ENCODE measurements around the gene CXXC5.
A peak's percentile ranks its signal among the peaks of the same experiment; 100 is the strongest.
"Not testable (repeated sequence)": the region's sequence is repeated elsewhere in the genome, so short reads cannot be mapped to it uniquely, and the experiment has no call there.

CXXC5 gene

GRCh38 chr5:139711067-139711905 lies 63.1 kb downstream of the CXXC5 start:
- peak; percentile 62 for DNase-seq (ENCODE audit: low read depth)

GRCh38 chr5:139711906-139712224 lies 63.7 kb downstream of the CXXC5 start:
- no peak for DNase-seq (ENCODE audit: low read depth)

GRCh38 chr5:139712412-139712811 lies 64.3 kb downstream of the CXXC5 start:
- DNase-seq (ENCODE audit: low read depth) = no peak

GRCh38 chr5:139713898-139714297 lies 65.7 kb downstream of the CXXC5 start:
- not testable (repeated sequence) for DNase-seq (ENCODE audit: low read depth)

- DNase-seq (ENCODE audit: low read depth) = no peak
Measured at GRCh38 chr5:139717221-139717620, 69.1 kb downstream of the CXXC5 start.

GRCh38 chr5:139718403-139718802 lies 70.3 kb downstream of the CXXC5 start:
- DNase-seq (ENCODE audit: low read depth) = not testable (repeated sequence)

- not testable (repeated sequence) for DNase-seq (ENCODE audit: low read depth)
Measured at GRCh38 chr5:139719970-139720369, 71.8 kb downstream of the CXXC5 start.

GRCh38 chr5:139723986-139724587 lies 75.9 kb downstream of the CXXC5 start:
- no peak for DNase-seq (ENCODE audit: low read depth)

- peak; percentile 94 for DNase-seq (ENCODE audit: low read depth)
Measured at GRCh38 chr5:139725073-139725830, 77.1 kb downstream of the CXXC5 start.

GRCh38 chr5:139726248-139726647 lies 78.1 kb downstream of the CXXC5 start:
- DNase-seq (ENCODE audit: low read depth) = no peak

GRCh38 chr5:139727615-139728014 lies 79.5 kb downstream of the CXXC5 start:
- not testable (repeated sequence) for DNase-seq (ENCODE audit: low read depth)

- DNase-seq (ENCODE audit: low read depth) = no peak
Measured at GRCh38 chr5:139731281-139731680, 83.1 kb downstream of the CXXC5 start.

- no peak for DNase-seq (ENCODE audit: low read depth)
Measured at GRCh38 chr5:139732019-139732418, 83.9 kb downstream of the CXXC5 start.

- no peak for DNase-seq (ENCODE audit: low read depth)
Measured at GRCh38 chr5:139733010-139733688, 85.0 kb downstream of the CXXC5 start.
